H1 (cell line): ENCODE measurements around the gene CYTIP. TPM values are rescaled to one million over a fixed set of nuclear protein-coding genes. Genes with fewer than 3 reads are reported as not detected.

Source experiments
- CTCF ChIA-PET: fragments of 300-600 bp; sonication (Branson Sonifier 250); formaldehyde crosslinking; loops from one replicate; lab custom pipeline; 2021; ENCODE audit not compliant: partially characterized antibody; lab: Charles Lee
- POLR2A ChIA-PET: fragments of 300-600 bp; sonication (Branson Sonifier 250); formaldehyde crosslinking; loops from one replicate; lab custom pipeline; 2021; ENCODE audit warnings: inconsistent platforms; ENCODE audit not compliant: partially characterized antibody; lab: Charles Lee
- DNase-seq, 2 experiments: peaks; one replicate each; pipeline versions ENCODE4 v3.0.0 to v3.0.0-alpha.2; 2010 to 2022; ENCODE audit warnings: low spot score in 2 of 2, low read depth in 1 of 2, mixed read lengths in 1 of 2
- FAIRE-seq: peaks from 2 replicates; lab custom pipeline; 2011; peaks lifted over from hg19 to GRCh38; lab: Jason Lieb, UNC
- H2AFZ ChIP-seq: 2 replicates; pipeline ENCODE4 v1.8.1; 2012; ENCODE audit warnings: low read length, inconsistent platforms
- H2AK5ac ChIP-seq: 2 replicates; pipeline ENCODE4 v1.6.1; 2013; ENCODE audit warnings: low read depth, low read length
- H2BK120ac ChIP-seq: replicated peaks from 2 replicates; pipeline ENCODE3; 2013; ENCODE audit warnings: low read depth, low read length, inconsistent platforms
- H2BK12ac ChIP-seq: 2 replicates; pipeline ENCODE4 v1.6.1; 2013; ENCODE audit warnings: low read depth, low read length
- H2BK15ac ChIP-seq: 2 replicates; pipeline ENCODE4 v1.6.1; 2013; ENCODE audit warnings: low read length
- H2BK20ac ChIP-seq: 2 replicates; pipeline ENCODE4 v1.6.1; 2013; ENCODE audit warnings: low read length
- H2BK5ac ChIP-seq: 2 replicates; pipeline ENCODE4 v1.6.1; 2013; ENCODE audit warnings: low read depth, low read length
- H3K14ac ChIP-seq: 2 replicates; pipeline ENCODE4 v1.6.1; 2013; ENCODE audit warnings: inconsistent platforms; ENCODE audit not compliant: insufficient read length
- H3K18ac ChIP-seq: 2 replicates; pipeline ENCODE4 v1.6.1; 2013; ENCODE audit warnings: low read length; ENCODE audit errors: extremely low read depth
- H3K23ac ChIP-seq: 2 replicates; pipeline ENCODE4 v1.6.1; 2013; ENCODE audit warnings: inconsistent platforms; ENCODE audit not compliant: insufficient read length
- H3K23me2 ChIP-seq: 2 replicates; pipeline ENCODE4 v1.6.1; 2013; ENCODE audit warnings: low read depth, low read length
- H3K27ac ChIP-seq: 2 replicates; pipeline ENCODE4 v1.6.1; 2011; ENCODE audit warnings: low read depth, low read length, inconsistent platforms
- H3K27me3 ChIP-seq, 4 experiments: replicated peaks in 1 of 4; 1 replicate in 1 of 4; 2 replicates in 3 of 4; pipeline versions ENCODE4 v1.6.1 to v1.8.1; 2011 to 2013; ENCODE audit warnings: low read length in 3 of 4, mild to moderate bottlenecking in 3 of 4, inconsistent platforms in 2 of 4, mixed read lengths in 2 of 4, moderate library complexity in 1 of 4; ENCODE audit not compliant: control insufficient read depth in 3 of 4, insufficient read depth in 3 of 4; ENCODE audit errors: extremely low read depth in 1 of 4
- H3K36me3 ChIP-seq, 4 experiments: 2 replicates each; pipeline versions ENCODE4 v1.6.1 to v1.8.1; 2011 to 2013; ENCODE audit warnings: mild to moderate bottlenecking in 4 of 4, low read length in 3 of 4, moderate library complexity in 2 of 4, control low read depth in 1 of 4, inconsistent platforms in 1 of 4; ENCODE audit not compliant: insufficient read depth in 4 of 4, control insufficient read depth in 2 of 4
- H3K4ac ChIP-seq: replicated peaks from 2 replicates; pipeline ENCODE3; 2013; ENCODE audit warnings: low read length, low read depth, mixed read lengths, inconsistent platforms; ENCODE audit not compliant: insufficient read length
- H3K4me1 ChIP-seq, 4 experiments: replicated peaks in 1 of 4; 1 replicate in 1 of 4; 2 replicates in 3 of 4; pipeline versions ENCODE4 v1.6.1 to v1.8.1; 2011 to 2013; ENCODE audit warnings: low read length in 3 of 4, inconsistent platforms in 2 of 4, mixed read lengths in 1 of 4; ENCODE audit not compliant: insufficient read depth in 4 of 4, control insufficient read depth in 3 of 4
- H3K4me2 ChIP-seq, 2 experiments: 2 replicates each; pipeline versions ENCODE4 v1.6.1 to v1.8.1; 2011 to 2013; ENCODE audit warnings: low read depth in 2 of 2, low read length in 2 of 2, control low read depth in 1 of 2, inconsistent platforms in 1 of 2, mild to moderate bottlenecking in 1 of 2; ENCODE audit not compliant: insufficient read depth in 1 of 2
- H3K4me3 ChIP-seq, 4 experiments: fragments of 200-600, 300-600 bp in 1 of 4; sonication (generic), shearing (Covaris generic), sonication (Bioruptor Twin) in 1 of 4; 2 replicates each; pipeline versions ENCODE4 v1.5.1 to v1.8.1; 2011 to 2016; ENCODE audit warnings: low read length in 4 of 4, low read depth in 3 of 4, control low read depth in 2 of 4, inconsistent platforms in 2 of 4, mild to moderate bottlenecking in 2 of 4, mixed read lengths in 1 of 4, moderate library complexity in 1 of 4; ENCODE audit not compliant: insufficient read depth in 2 of 4; ENCODE audit errors: extremely low read depth in 1 of 4
- H3K56ac ChIP-seq: replicated peaks from 2 replicates; pipeline ENCODE3; 2013; ENCODE audit warnings: low read depth, mild to moderate bottlenecking, mixed read lengths, low read length, inconsistent platforms; ENCODE audit not compliant: insufficient read length
- H3K79me1 ChIP-seq: 2 replicates; pipeline ENCODE4 v1.6.1; 2013; ENCODE audit warnings: low read depth, low read length, control low read depth
- H3K79me2 ChIP-seq, 2 experiments: 2 replicates each; pipeline versions ENCODE4 v1.6.1 to v1.8.1; 2012 to 2013; ENCODE audit warnings: low read length in 2 of 2, mild to moderate bottlenecking in 2 of 2, inconsistent platforms in 1 of 2; ENCODE audit not compliant: insufficient read depth in 2 of 2, control insufficient read depth in 1 of 2
- H3K9ac ChIP-seq, 4 experiments: replicated peaks in 1 of 4; 1 replicate in 1 of 4; 2 replicates in 3 of 4; pipeline versions ENCODE4 v1.6.1 to v1.8.1; 2011 to 2013; ENCODE audit warnings: low read depth in 3 of 4, low read length in 3 of 4, control low read depth in 2 of 4, mild to moderate bottlenecking in 2 of 4, moderate library complexity in 2 of 4, inconsistent platforms in 1 of 4; ENCODE audit errors: extremely low read depth in 1 of 4
- H3K9me3 ChIP-seq, 2 experiments: 2 replicates each; pipeline versions ENCODE4 v1.6.1 to v1.8.1; 2012 to 2013; ENCODE audit warnings: mild to moderate bottlenecking in 2 of 2, moderate library complexity in 2 of 2, control low read depth in 1 of 2, inconsistent platforms in 1 of 2, low read depth in 1 of 2, low read length in 1 of 2, mixed read lengths in 1 of 2; ENCODE audit not compliant: insufficient read depth in 2 of 2
- H4K20me1 ChIP-seq, 2 experiments: replicated peaks in 1 of 2; 2 replicates each; pipeline versions ENCODE3 to v1.8.1; 2011 to 2013; ENCODE audit warnings: inconsistent platforms in 2 of 2, low read length in 2 of 2, mild to moderate bottlenecking in 1 of 2; ENCODE audit not compliant: insufficient read depth in 2 of 2, control insufficient read depth in 1 of 2
- H4K5ac ChIP-seq: 2 replicates; pipeline ENCODE4 v1.6.1; 2013; ENCODE audit warnings: low read length, low read depth, mixed read lengths, inconsistent platforms; ENCODE audit not compliant: insufficient read length
- H4K8ac ChIP-seq: 2 replicates; pipeline ENCODE4 v1.8.0; 2013; ENCODE audit warnings: mild to moderate bottlenecking, moderate library complexity, low read length, inconsistent platforms; ENCODE audit not compliant: insufficient read depth; ENCODE audit errors: extremely low read depth
- H4K91ac ChIP-seq: replicated peaks from 2 replicates; pipeline ENCODE3; 2013; ENCODE audit warnings: low read length, mixed read lengths, inconsistent platforms; ENCODE audit not compliant: insufficient read length
- ASH2L ChIP-seq: fragments of 200-600, 300-600 bp; sonication (generic); IDR thresholded peaks from one replicate; pipeline ENCODE4 v1.7.1; 2017; ENCODE audit warnings: low read length
- CBX8 ChIP-seq: fragments of 300-800, 300-1000 bp; sonication (generic); IDR thresholded peaks from 2 replicates; pipeline ENCODE4 v1.7.1; 2016; ENCODE audit warnings: low read depth, low read length, borderline replicate concordance
- CREB1 ChIP-seq: IDR thresholded peaks from 2 replicates; pipeline ENCODE4 v1.6.1; 2012; ENCODE audit warnings: inconsistent platforms
- FOSL1 ChIP-seq: IDR thresholded peaks from 2 replicates; pipeline ENCODE4 v1.6.1; 2011; ENCODE audit warnings: mild to moderate bottlenecking, low read depth, low read length, moderate library complexity; ENCODE audit not compliant: insufficient read depth
- PHF8 ChIP-seq: fragments of 200-600 bp; sonication (generic); conservative IDR thresholded peaks from 2 replicates; pipeline ENCODE4 v1.7.1; 2012; ENCODE audit warnings: low read depth, mild to moderate bottlenecking, inconsistent platforms, low read length, moderate library complexity
- RBBP5 ChIP-seq: IDR thresholded peaks from 2 replicates; pipeline ENCODE4 v1.7.1; 2012; ENCODE audit warnings: low read depth, mild to moderate bottlenecking, inconsistent platforms, low read length, moderate library complexity, borderline replicate concordance
- RNF2 ChIP-seq: fragments of 200-900, 300-1000 bp; sonication (generic); IDR thresholded peaks from 2 replicates; pipeline ENCODE4 v1.7.1; 2016; ENCODE audit warnings: borderline replicate concordance, low read depth, mild to moderate bottlenecking, antibody characterized with exemption, low read length; ENCODE audit not compliant: poor library complexity, severe bottlenecking; ENCODE audit errors: missing control alignments
- SAP30 ChIP-seq: fragments of 300-600 bp; sonication (generic); IDR thresholded peaks from 2 replicates; pipeline ENCODE4 v1.7.1; 2012; ENCODE audit warnings: low read length, moderate library complexity, mild to moderate bottlenecking, inconsistent platforms; ENCODE audit not compliant: insufficient read depth, insufficient replicate concordance
- TAF7 ChIP-seq: optimal IDR thresholded peaks from 2 replicates; pipeline ENCODE3; 2011; ENCODE audit warnings: low read depth, mild to moderate bottlenecking, inconsistent platforms, low read length, moderate library complexity, borderline replicate concordance
- TEAD4 ChIP-seq: IDR thresholded peaks from 2 replicates; pipeline ENCODE4 v1.6.1; 2012; ENCODE audit warnings: low read depth, low read length, inconsistent platforms, mixed read lengths
- polyA plus RNA-seq, 7 experiments: library from polyadenylated mRNA; depleted of rRNA in 3 of 7; stranded (reverse) in 5 of 7; unstranded in 2 of 7; fragments of >200 nt in 5 of 7; fragments of 200-250 nt in 2 of 7; gene quantifications; 1 replicate in 5 of 7; 2 replicates in 1 of 7; 4 replicates in 1 of 7; pipeline versions ENCODE4 v1.2.1 to v1.2.3, GENCODE V29; 2011 to 2013; ENCODE audit warnings: missing spikeins in 2 of 7, mixed read lengths in 2 of 7
- total RNA-seq: library from RNA; stranded (reverse); fragmentation: NEBNext Ultra II Directional; extraction: Animal tissue kit (Norgen Biotek cat#: 25700); gene quantifications from 2 replicates; pipeline ENCODE4 v1.2.1, GENCODE V29; 2021

CYTIP gene
- total and polyA plus RNA-seq, 2 of the 8 experiments (the other 6 are each of a cell fraction or from before 2014, with no cell fraction given) = 0.12 TPM; not detected in 1

GRCh38 chr2:157470321-157470720, 26.4 kb upstream of the CYTIP start:
- Histone ChIP-seq H3K4me3 (no peak overlapping the region), H3K4me1 (no peaks in the 10 kb centered on the region), H3K9ac (no peak overlapping the region), H3K4ac (no peak overlapping the region), H2BK5ac (no peak overlapping the region), H2BK12ac (no peak overlapping the region), H3K27me3 (no peaks in the 10 kb centered on the region), H4K20me1 (no peaks in the 10 kb centered on the region), H3K79me1 (no peaks in the 10 kb centered on the region), H3K14ac (no peak overlapping the region), H2BK120ac (no peak overlapping the region), H4K5ac (no peak overlapping the region), H2AK5ac (no peak overlapping the region), H3K23me2 (no peaks in the 10 kb centered on the region), H3K36me3 (no peaks in the 10 kb centered on the region), H3K18ac (no peak overlapping the region), H3K23ac (no peak overlapping the region), H3K79me2 (no peaks in the 10 kb centered on the region), H2BK15ac (no peak overlapping the region), H4K91ac (no peak overlapping the region), H3K56ac (no peak overlapping the region), H3K4me2 (no peak overlapping the region)
- FAIRE-seq (no peak), DNase-seq (no peak)
- ChIA-PET POLR2A (no interaction called here), CTCF (no interaction called here)
- TF ChIP-seq ASH2L (no peak), FOSL1 (no peak), SAP30 (no peak), RNF2 (no peak), CREB1 (no peak), TAF7 (no peak), RBBP5 (no peak), TEAD4 (no peak), CBX8 (no peak), PHF8 (no peak)
- TF ChIP-seq, all 59 proteins: peak for 0
- no peak overlapping the region for H2BK20ac ChIP-seq
- H3K27ac ChIP-seq = no peak overlapping the region
- H2AFZ ChIP-seq = no peak overlapping the region
- H3K9me3 ChIP-seq = no peaks in the 10 kb centered on the region
- no peak overlapping the region for H4K8ac ChIP-seq
